PC-9 (cell line): ENCODE data around the gene TREX2. TPM values are rescaled to one million over a fixed set of nuclear protein-coding genes. Genes with fewer than 3 reads are reported as not detected.

Experiments
- BruUV-seq: library from RNA; stranded (reverse); fragments of 400-500 nt; replicated peaks from 2 replicates; lab custom pipeline; 2021; lab: Mats Ljungman, UMichigan
- CTCF ChIA-PET: fragments of 300-600 bp; sonication (Branson Sonifier 250); formaldehyde crosslinking; loops from one replicate; lab custom pipeline; 2022; ENCODE audit warnings: antibody characterized with exemption; lab: Charles Lee
- POLR2A ChIA-PET: fragments of 300-600 bp; sonication (Branson Sonifier 250); formaldehyde crosslinking; loops from one replicate; lab custom pipeline; 2022; ENCODE audit warnings: antibody characterized with exemption; ENCODE audit not compliant: unreplicated experiment; lab: Charles Lee
- DNase-seq, 2 experiments: peaks; one replicate each; pipeline versions ENCODE4 v3.0.0 to v3.0.0-alpha.2; 2015 to 2022; ENCODE audit warnings: mixed read lengths in 1 of 2
- H2AFZ ChIP-seq: fragments of 200-600 bp; sonication (generic); 2 replicates; pipeline ENCODE4 v1.8.1; 2017; ENCODE audit warnings: antibody characterized with exemption
- H3F3A ChIP-seq: fragments of 200-600 bp; sonication (generic); 2 replicates; pipeline ENCODE4 v1.8.1; 2017; ENCODE audit warnings: antibody characterized with exemption, mild to moderate bottlenecking, low read depth; ENCODE audit not compliant: insufficient read depth
- H3K27ac ChIP-seq: fragments of 200-600 bp; sonication (generic); 2 replicates; pipeline ENCODE4 v1.6.1; 2016; ENCODE audit warnings: mixed run types
- H3K27me3 ChIP-seq: fragments of 200-600 bp; sonication (generic); 2 replicates; pipeline ENCODE4 v1.6.1; 2016; ENCODE audit warnings: low read depth, mixed run types; ENCODE audit not compliant: insufficient read depth
- H3K36me3 ChIP-seq: fragments of 200-600 bp; sonication (generic); 2 replicates; pipeline ENCODE4 v1.6.1; 2016; ENCODE audit warnings: low read depth, mixed run types
- H3K4me1 ChIP-seq: fragments of 200-600 bp; sonication (generic); replicated peaks from 2 replicates; pipeline ENCODE4 v1.6.1; 2016; ENCODE audit warnings: mixed run types; ENCODE audit not compliant: insufficient read depth
- H3K4me2 ChIP-seq: fragments of 200-600 bp; sonication (generic); 2 replicates; pipeline ENCODE4 v1.6.1; 2017; ENCODE audit warnings: mixed run types
- H3K4me3 ChIP-seq: fragments of 200-600 bp; sonication (generic); 2 replicates; pipeline ENCODE4 v1.6.1; 2016; ENCODE audit warnings: mixed run types
- H3K79me2 ChIP-seq: fragments of 200-600 bp; sonication (generic); 2 replicates; pipeline ENCODE4 v1.6.1; 2017; ENCODE audit warnings: low read depth, mixed run types
- H3K9me2 ChIP-seq: fragments of 200-600 bp; sonication (generic); 2 replicates; pipeline ENCODE4 v1.8.1; 2017; ENCODE audit warnings: mild to moderate bottlenecking; ENCODE audit not compliant: insufficient read depth
- H3K9me3 ChIP-seq: fragments of 200-600 bp; sonication (generic); 2 replicates; pipeline ENCODE4 v1.8.1; 2016; ENCODE audit warnings: low read depth; ENCODE audit not compliant: insufficient read depth
- H4K20me1 ChIP-seq: fragments of 200-600 bp; sonication (generic); 2 replicates; pipeline ENCODE4 v1.8.1; 2017; ENCODE audit not compliant: insufficient read depth
- EZH2 ChIP-seq: fragments of 200-600 bp; sonication (generic); IDR thresholded peaks from 2 replicates; pipeline ENCODE4 v1.8.0; 2017; ENCODE audit warnings: antibody characterized with exemption, low read depth
- intact Hi-C: fragments of 100-400 bp; cut with micrococcal nuclease; formaldehyde crosslinking; loops from one replicate; pipeline ENCODE4 v1.10.0; 2022; ENCODE audit not compliant: unreplicated experiment
- total RNA-seq: library from RNA; stranded (reverse); gene quantifications from 2 replicates; pipeline ENCODE4 v1.2.3, GENCODE V29; 2021
- TF ChIP-seq, protein P1 (sequence below): fragments of 200-600 bp; sonication (generic); conservative IDR thresholded peaks from 2 replicates; pipeline ENCODE4 v1.6.1; 2017; ENCODE audit warnings: mixed run types, antibody characterized with exemption, mild to moderate bottlenecking, moderate library complexity

TREX2 gene
- total RNA-seq, 1 experiment from 2014 or later = 2.3 TPM

DNA sequence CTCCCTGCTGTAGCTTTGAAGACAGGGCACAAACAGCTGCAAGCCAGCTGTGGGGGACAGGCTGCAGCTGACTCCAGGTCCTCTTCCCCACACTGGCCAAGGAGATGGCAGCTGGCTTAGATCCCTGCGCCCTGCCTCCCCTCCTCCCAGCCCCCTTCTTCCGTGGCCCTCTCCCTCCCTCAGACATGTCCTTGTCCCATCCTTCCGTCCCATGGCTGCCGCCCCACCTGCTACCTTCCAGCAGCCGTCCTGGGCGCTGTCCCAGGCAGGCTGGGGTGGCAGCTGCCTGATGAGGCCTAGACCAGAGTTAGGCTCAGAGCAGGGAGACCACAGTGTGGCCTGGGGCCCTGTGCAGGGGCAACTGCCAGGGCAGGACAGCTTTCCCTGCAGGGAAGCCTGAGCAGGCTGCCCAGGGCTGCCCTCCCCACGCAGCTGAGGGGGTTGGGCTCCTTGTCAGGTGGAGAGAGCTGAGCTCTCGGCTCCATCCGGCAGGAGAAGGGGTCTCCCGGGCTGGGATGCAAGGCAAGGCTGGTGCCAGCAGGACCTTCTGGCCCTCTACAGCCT is 45.6 kb upstream of the TREX2 start:
- ChIA-PET CTCF (interaction anchor here (0.6 kb wide), 1 partner anchor 18 kb away, joined by 5 read pairs; no protein-coding TSS in a partner anchor), POLR2A (no interaction called here)
- Histone ChIP-seq H3K79me2 (no peaks in the 10 kb centered on the region), H3K9me3 (no peaks in the 10 kb centered on the region), H3K4me2 (no peak overlapping the region), H3K27me3 (peaks cover 9% of the 10 kb centered on the region), H3K27ac (no peak overlapping the region), H3K4me1 (no peaks in the 10 kb centered on the region), H3K4me3 (no peak overlapping the region), H2AFZ (no peak overlapping the region), H3K9me2 (no peaks in the 10 kb centered on the region), H3F3A (no peaks in the 10 kb centered on the region), H4K20me1 (no peaks in the 10 kb centered on the region), H3K36me3 (no peaks in the 10 kb centered on the region)
- no TSS peak for BruUV-seq
- no peak for TF ChIP-seq EZH2
- TF ChIP-seq, protein P1, sequence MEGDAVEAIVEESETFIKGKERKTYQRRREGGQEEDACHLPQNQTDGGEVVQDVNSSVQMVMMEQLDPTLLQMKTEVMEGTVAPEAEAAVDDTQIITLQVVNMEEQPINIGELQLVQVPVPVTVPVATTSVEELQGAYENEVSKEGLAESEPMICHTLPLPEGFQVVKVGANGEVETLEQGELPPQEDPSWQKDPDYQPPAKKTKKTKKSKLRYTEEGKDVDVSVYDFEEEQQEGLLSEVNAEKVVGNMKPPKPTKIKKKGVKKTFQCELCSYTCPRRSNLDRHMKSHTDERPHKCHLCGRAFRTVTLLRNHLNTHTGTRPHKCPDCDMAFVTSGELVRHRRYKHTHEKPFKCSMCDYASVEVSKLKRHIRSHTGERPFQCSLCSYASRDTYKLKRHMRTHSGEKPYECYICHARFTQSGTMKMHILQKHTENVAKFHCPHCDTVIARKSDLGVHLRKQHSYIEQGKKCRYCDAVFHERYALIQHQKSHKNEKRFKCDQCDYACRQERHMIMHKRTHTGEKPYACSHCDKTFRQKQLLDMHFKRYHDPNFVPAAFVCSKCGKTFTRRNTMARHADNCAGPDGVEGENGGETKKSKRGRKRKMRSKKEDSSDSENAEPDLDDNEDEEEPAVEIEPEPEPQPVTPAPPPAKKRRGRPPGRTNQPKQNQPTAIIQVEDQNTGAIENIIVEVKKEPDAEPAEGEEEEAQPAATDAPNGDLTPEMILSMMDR = no peak
- intact Hi-C loops = no loop called here
- no peak for DNase-seq

DNA sequence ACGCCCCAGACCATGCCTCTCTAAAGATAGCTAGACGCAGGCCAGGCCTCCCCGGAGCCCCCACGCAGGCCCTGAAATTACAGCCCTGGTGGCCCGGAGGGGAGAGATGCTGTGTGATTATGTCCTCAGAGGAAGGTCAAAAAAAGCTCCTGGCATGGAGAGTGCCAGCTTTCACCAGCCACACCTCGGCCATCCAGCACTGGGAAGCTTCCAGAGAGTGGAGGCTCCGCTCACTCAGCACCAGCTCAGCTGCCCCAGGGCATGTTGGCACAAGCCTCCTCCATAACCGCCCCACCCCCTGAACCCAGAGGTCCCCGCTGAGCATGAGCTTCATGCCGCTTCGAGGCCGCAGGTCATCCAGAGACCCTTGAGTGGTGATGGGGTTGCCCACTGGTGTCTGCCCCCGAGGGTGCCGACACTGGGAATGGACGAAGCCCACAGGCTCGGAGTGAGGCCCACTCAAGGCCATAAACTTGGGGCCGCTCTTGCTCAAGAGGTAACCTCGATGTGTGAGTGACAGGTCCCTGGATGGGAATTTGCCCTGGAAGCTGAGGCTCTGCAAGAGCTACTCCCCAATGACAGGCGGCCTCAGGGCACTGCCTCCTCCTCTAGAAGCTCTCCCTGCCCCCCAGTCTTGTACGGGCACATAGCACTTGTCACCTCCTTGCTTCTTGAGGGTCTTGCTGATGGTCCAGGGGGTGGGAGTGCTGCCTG is 44.5 kb upstream of the TREX2 start:
- no peaks in the 10 kb centered on the region for H3K36me3 ChIP-seq
- intact Hi-C loops = no loop called here
- H3K9me3 ChIP-seq = no peaks in the 10 kb centered on the region
- H4K20me1 ChIP-seq = no peaks in the 10 kb centered on the region
- no peak overlapping the region for H3K27ac ChIP-seq
- H3K4me2 ChIP-seq = no peak overlapping the region
- POLR2A ChIA-PET = no interaction called here
- H3K4me3 ChIP-seq = no peak overlapping the region
- CTCF ChIA-PET = no interaction called here
- H3K79me2 ChIP-seq = no peaks in the 10 kb centered on the region
- H3K4me1 ChIP-seq = no peaks in the 10 kb centered on the region
- no peak for DNase-seq
- H3K9me2 ChIP-seq = no peaks in the 10 kb centered on the region
- BruUV-seq = no TSS peak
- no peaks in the 10 kb centered on the region for H3F3A ChIP-seq
- no peak for TF ChIP-seq EZH2
- TF ChIP-seq, protein P1 = no peak
- H3K27me3 ChIP-seq = 0 out of 2 replicates have a peak, but pooled peaks cover 4% of the 10 kb centered on the region
- no peak overlapping the region for H2AFZ ChIP-seq

DNA sequence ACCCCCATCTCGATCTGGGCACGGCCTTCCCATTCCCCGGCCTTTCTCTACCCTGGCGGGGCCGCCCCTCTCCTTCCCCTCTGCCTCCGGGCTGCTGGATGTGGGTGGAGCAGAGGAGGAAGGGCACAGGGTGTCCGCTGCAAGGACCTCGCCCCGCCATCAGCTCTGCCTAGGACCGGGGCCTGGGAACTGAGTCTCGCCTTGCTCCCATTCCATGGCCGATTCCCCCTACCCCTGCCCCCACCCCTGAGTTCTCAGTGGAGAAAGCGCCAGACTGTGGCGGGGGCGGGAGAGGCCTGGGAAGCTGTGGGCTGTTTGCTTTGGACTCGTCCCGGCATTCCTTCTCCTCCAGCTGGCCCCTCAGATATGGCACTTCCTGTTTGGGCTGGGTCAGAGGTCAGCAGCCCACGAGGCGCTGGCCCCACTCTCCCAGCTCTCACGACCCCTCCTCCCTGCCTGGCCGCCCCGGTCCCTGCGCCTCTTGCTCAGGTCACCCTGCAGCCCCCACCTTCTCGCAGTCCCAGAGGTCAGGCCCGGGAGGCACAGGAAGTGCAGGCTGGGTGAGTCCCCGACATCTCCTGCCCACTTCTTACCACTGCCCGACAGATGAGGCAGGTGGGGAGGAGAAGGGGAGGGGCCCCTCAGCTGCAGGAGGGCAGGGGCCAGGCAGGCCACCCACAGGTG is 42.5 kb upstream of the TREX2 start:
- no peaks in the 10 kb centered on the region for H3K36me3 ChIP-seq
- H3K79me2 ChIP-seq = no peaks in the 10 kb centered on the region
- no peaks in the 10 kb centered on the region for H3F3A ChIP-seq
- no peak for DNase-seq
- no peaks in the 10 kb centered on the region for H3K9me2 ChIP-seq
- TF ChIP-seq, protein P1 = no peak
- no peak for TF ChIP-seq EZH2
- intact Hi-C loops = no loop called here
- BruUV-seq = no TSS peak
- POLR2A ChIA-PET = no interaction called here
- no peaks in the 10 kb centered on the region for H4K20me1 ChIP-seq
- no peak overlapping the region for H3K4me2 ChIP-seq
- no peaks in the 10 kb centered on the region; the same call in 1 of the 2 replicates for H3K27me3 ChIP-seq
- H3K9me3 ChIP-seq = no peaks in the 10 kb centered on the region
- no peak overlapping the region for H3K27ac ChIP-seq
- H3K4me1 ChIP-seq = no peaks in the 10 kb centered on the region
- CTCF ChIA-PET = no interaction called here
- H3K4me3 ChIP-seq = no peak overlapping the region
- H2AFZ ChIP-seq = no peak overlapping the region
